WTC11 (cell line): Measurements from ENCODE around the gene KSR1.

Experiments
- ATF2 ChIP-seq: sonication (generic); formaldehyde crosslinking; IDR thresholded peaks from 2 replicates; pipeline ENCODE4 v1.8.1; 2022; ENCODE audit warnings: low read depth, missing genetic modification reagents, borderline replicate concordance
- ATF3 ChIP-seq: sonication (generic); formaldehyde crosslinking; conservative IDR thresholded peaks from 2 replicates; pipeline ENCODE4 v1.8.1; 2022; ENCODE audit warnings: mild to moderate bottlenecking, missing genetic modification reagents
- CREM ChIP-seq: sonication (generic); formaldehyde crosslinking; IDR thresholded peaks from 2 replicates; pipeline ENCODE4 v1.8.1; 2022; ENCODE audit warnings: mild to moderate bottlenecking, missing genetic modification reagents, moderate library complexity
- CTCF ChIP-seq: fragments of 200-600 bp; IDR thresholded peaks from 2 replicates; pipeline ENCODE4 v1.8.0; 2022; ENCODE audit warnings: antibody characterized with exemption
- IRF1 ChIP-seq: sonication (generic); formaldehyde crosslinking; IDR thresholded peaks from 2 replicates; pipeline ENCODE4 v1.8.0; 2023; ENCODE audit warnings: missing genetic modification reagents
- IRF2 ChIP-seq: sonication (generic); formaldehyde crosslinking; IDR thresholded peaks from 2 replicates; pipeline ENCODE4 v1.8.0; 2022; ENCODE audit warnings: low read depth, missing genetic modification reagents, borderline replicate concordance
- PREB ChIP-seq: sonication (generic); formaldehyde crosslinking; IDR thresholded peaks from 2 replicates; pipeline ENCODE4 v1.8.1; 2022; ENCODE audit warnings: mild to moderate bottlenecking, missing genetic modification reagents, moderate library complexity, borderline replicate concordance
- SP1 ChIP-seq: sonication (generic); formaldehyde crosslinking; conservative IDR thresholded peaks from 2 replicates; pipeline ENCODE4 v1.8.1; 2022; ENCODE audit warnings: missing genetic modification reagents
- TCF7 ChIP-seq: sonication (generic); formaldehyde crosslinking; IDR thresholded peaks from 2 replicates; pipeline ENCODE4 v1.8.0; 2022; ENCODE audit warnings: mild to moderate bottlenecking, low read depth, missing genetic modification reagents, moderate library complexity

- no peak for TF ChIP-seq PREB (CRISPR knock-in tag)
- TF ChIP-seq CREM (CRISPR knock-in tag) = no peak
- no peak for TF ChIP-seq CTCF
- no peak for TF ChIP-seq ATF2 (CRISPR knock-in tag)
- TF ChIP-seq SP1 (CRISPR knock-in tag) = no peak
- no peak for TF ChIP-seq TCF7 (CRISPR knock-in tag)
- no peak for TF ChIP-seq IRF2 (CRISPR knock-in tag)
- TF ChIP-seq IRF1 = no peak
- no peak for TF ChIP-seq ATF3 (CRISPR knock-in tag)
These were observed 103.5 kb downstream of the KSR1 start for GRCh38 chr17:27559506-27560481.
